Ovary (tissue), 9 donors: Measurements from ENCODE around the gene ZNF134. TPM values are rescaled to one million over a fixed set of nuclear protein-coding genes. Genes with fewer than 3 reads are reported as not detected.

Experiments
- DNase-seq, 5 donors: peaks; one replicate each; pipeline ENCODE4 v3.0.0-alpha.2; 2019 to 2020
- H3K27ac ChIP-seq, 2 donors: fragments of 200-600 bp; one replicate each; pipeline versions ENCODE4 v1.5.1 to v1.8.0; 2019 to 2022
- H3K27me3 ChIP-seq: fragments of 200-600 bp; one replicate; pipeline ENCODE4 v1.8.0; 2022
- H3K36me3 ChIP-seq: fragments of 200-600 bp; sonication (generic); one replicate; pipeline ENCODE4 v1.5.1; 2019
- H3K4me1 ChIP-seq: one replicate; pipeline ENCODE4 v1.8.1; 2013; ENCODE audit warnings: mild to moderate bottlenecking, moderate library complexity; ENCODE audit not compliant: insufficient read depth
- H3K4me3 ChIP-seq: fragments of 200-600 bp; sonication (generic); one replicate; pipeline ENCODE4 v1.5.1; 2017
- H3K9me3 ChIP-seq, 2 donors: fragments of 200-600 bp in 1 of 2; sonication (generic) in 1 of 2; one replicate each; pipeline versions ENCODE4 v1.5.1 to v1.8.1; 2013 to 2019; ENCODE audit warnings: mild to moderate bottlenecking in 1 of 2, moderate library complexity in 1 of 2
- EP300 ChIP-seq: sonication (generic); formaldehyde crosslinking; IDR thresholded peaks from one replicate; pipeline ENCODE4 v1.6.1; 2017; ENCODE audit warnings: antibody characterized with exemption
- POLR2A ChIP-seq: fragments of 450-650 bp; IDR thresholded peaks from one replicate; pipeline ENCODE4 v1.6.1; 2017; ENCODE audit warnings: antibody characterized with exemption, mild to moderate bottlenecking, moderate library complexity
- WGBS, 3 donors: extraction: QIAGEN DNeasy Blood & Tissue Kit in 1 of 3; methylation state at CpG; one replicate each; pipeline versions ENCODE4 v1.1.5 to v1.1.7; 2013 to 2017; 5-methylcytosine and 5-hydroxymethylcytosine counted together
- intact Hi-C, 4 donors: fragments of 100-400 bp; cut with DNase I; formaldehyde crosslinking; loops; one replicate each; pipeline versions ENCODE4 v1.11.0 to v1.15.1; 2022 to 2023
- polyA plus RNA-seq, 2 donors: library from polyadenylated mRNA; stranded (reverse); fragments of 200-250 nt in 1 of 2; fragments of 350-450 nt in 1 of 2; fragmentation: Illumina TruSeq in 1 of 2; extraction: RNeasy Lipid Tissue Mini Kit (QIAGEN cat#74804) in 1 of 2; gene quantifications; one replicate each; pipeline ENCODE4 v1.2.3, GENCODE V29; 2013 to 2014
- total RNA-seq, 7 donors: library from RNA; depleted of rRNA in 2 of 7; stranded (reverse); fragments of >200 nt in 2 of 7; fragmentation: NEBNext Ultra II Directional in 3 of 7; extraction: Animal tissue kit (Norgen Biotek cat#: 25700) in 3 of 7; gene quantifications; one replicate each; pipeline versions ENCODE4 v1.1.0 to v1.2.4, GENCODE V29; 2016 to 2023
- TF ChIP-seq, protein P1 (sequence below), 3 donors: fragments of 450-650 bp in 2 of 3; fragments of 200-600 bp in 1 of 3; IDR thresholded peaks; one replicate each; pipeline versions ENCODE4 v1.5.1 to v1.8.0; 2016 to 2022; ENCODE audit warnings: antibody characterized with exemption in 3 of 3, mild to moderate bottlenecking in 1 of 3
- donor health status: DM: no; HTN: no; CAD: no; lungs with moderate emphysema.
- donor health status: DM: no; HTN: no; CAD: no.
- donor health status: Bipolar disorder and iron deficiency.
- donor health status: DM: yes; HTN: yes; CAD: no.
- donor health status: DM: no; HTN: no; CAD: no.
- donor health status: DM: yes; HTN: yes; CAD: no.

Gene ZNF134
- total and polyA plus RNA-seq, 9 donors: 9.2 to 22.9 (median 16.3) TPM

DNA sequence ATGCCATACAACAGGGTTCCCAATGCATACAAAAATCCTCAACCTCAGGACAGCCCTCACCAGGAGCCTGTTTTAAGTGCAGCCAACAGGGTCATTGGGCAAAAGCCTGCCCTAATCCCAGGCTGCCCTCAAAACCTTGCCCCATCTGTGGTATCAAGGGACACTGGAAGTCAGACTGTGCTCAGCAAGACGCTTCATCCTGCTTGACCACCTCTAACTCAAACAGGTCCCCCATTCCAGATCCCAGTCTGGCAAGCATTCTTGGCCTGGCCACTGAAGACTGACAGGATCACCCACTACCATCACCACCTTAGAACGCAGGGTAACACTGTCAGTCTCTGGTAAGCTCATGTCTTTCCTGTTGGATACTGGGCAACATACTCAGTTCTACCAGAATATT is 39.6 kb downstream of the ZNF134 start:
- WGBS, 3 donors: 58 to 85% (median 78%) methylated on average over 2 of the region's 2 CpGs
- H3K36me3 ChIP-seq: no peaks in the 10 kb centered on the region
- no peaks in the 10 kb centered on the region for H3K4me1 ChIP-seq
- no peak for DNase-seq
- no peaks in the 10 kb centered on the region for H3K27me3 ChIP-seq
- H3K9me3 ChIP-seq: peaks cover 0 to 13% of the 10 kb centered on the region in 2 donors
- H3K4me3 ChIP-seq: no peak overlapping the region
- no peak overlapping the region for H3K27ac ChIP-seq
- intact Hi-C loops: no loop called here
- TF ChIP-seq POLR2A (no peak), EP300 (no peak)
- TF ChIP-seq, protein P1, sequence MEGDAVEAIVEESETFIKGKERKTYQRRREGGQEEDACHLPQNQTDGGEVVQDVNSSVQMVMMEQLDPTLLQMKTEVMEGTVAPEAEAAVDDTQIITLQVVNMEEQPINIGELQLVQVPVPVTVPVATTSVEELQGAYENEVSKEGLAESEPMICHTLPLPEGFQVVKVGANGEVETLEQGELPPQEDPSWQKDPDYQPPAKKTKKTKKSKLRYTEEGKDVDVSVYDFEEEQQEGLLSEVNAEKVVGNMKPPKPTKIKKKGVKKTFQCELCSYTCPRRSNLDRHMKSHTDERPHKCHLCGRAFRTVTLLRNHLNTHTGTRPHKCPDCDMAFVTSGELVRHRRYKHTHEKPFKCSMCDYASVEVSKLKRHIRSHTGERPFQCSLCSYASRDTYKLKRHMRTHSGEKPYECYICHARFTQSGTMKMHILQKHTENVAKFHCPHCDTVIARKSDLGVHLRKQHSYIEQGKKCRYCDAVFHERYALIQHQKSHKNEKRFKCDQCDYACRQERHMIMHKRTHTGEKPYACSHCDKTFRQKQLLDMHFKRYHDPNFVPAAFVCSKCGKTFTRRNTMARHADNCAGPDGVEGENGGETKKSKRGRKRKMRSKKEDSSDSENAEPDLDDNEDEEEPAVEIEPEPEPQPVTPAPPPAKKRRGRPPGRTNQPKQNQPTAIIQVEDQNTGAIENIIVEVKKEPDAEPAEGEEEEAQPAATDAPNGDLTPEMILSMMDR (IDR thresholded peaks at IDR 0.05): no peak

DNA sequence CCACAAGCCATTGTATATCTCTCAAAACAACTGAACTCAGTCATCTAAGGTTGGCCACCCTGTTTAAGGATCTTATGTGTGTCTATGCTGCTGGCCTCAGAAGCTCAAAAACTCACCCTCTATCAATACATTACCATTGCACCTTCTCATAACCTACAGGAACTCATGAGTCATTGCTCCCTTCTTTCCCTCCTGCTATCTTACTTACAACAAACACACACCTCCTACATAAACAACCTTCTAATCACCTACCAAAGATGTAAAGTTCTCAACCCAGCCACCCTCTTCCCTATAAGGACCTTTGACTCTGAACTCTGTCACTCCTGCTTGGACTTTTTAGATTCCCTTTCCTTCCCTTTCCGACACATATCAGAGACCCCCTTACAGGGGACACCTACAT is 41.4 kb downstream of the ZNF134 start:
- no peaks in the 10 kb centered on the region for H3K27me3 ChIP-seq

DNA sequence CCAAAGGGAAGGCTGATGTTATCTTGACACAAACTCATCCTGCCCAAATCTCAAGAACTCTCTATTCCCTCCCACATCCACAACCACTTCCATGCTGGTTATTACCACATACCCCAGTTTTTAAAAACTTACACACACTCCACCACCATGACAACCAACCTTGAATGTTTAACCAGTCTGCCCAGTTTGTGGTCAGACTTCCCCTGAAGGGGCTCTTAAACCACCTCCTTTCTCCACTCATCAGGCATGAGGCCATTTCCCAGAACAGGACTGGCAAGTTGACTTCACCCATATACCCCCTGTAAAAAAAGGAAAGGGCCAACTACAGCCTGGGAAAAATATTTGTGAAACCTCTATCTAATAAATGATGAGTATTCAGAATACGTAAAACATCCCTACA is 42.3 kb downstream of the ZNF134 start:
- H3K36me3 ChIP-seq: no peaks in the 10 kb centered on the region
- no peak overlapping the region for H3K27ac ChIP-seq
- 49 to 71% (median 55%) methylated on average over 1 of the region's 1 CpG for WGBS, 3 donors
- H3K4me1 ChIP-seq: no peaks in the 10 kb centered on the region
- peaks cover 0 to 13% of the 10 kb centered on the region in 2 donors for H3K9me3 ChIP-seq
- no peaks in the 10 kb centered on the region for H3K27me3 ChIP-seq
- DNase-seq: no peak
- no peak for TF ChIP-seq POLR2A
- TF ChIP-seq, protein P1 (IDR thresholded peaks at IDR 0.05): no peak
- no peak for TF ChIP-seq EP300
- intact Hi-C loops: no loop called here
- H3K4me3 ChIP-seq: no peak overlapping the region

More for the DNA sequence above, 41.4 kb downstream of the ZNF134 start:
- no peak for DNase-seq
- intact Hi-C loops: no loop called here
- WGBS, 3 donors: 89 to 97% (median 90%) methylated on average over 1 of the region's 1 CpG
- TF ChIP-seq EP300: no peak
- TF ChIP-seq POLR2A: no peak
- TF ChIP-seq, protein P1 (IDR thresholded peaks at IDR 0.05): no peak
- Histone ChIP-seq H3K9me3 (peaks cover 0 to 13% of the 10 kb centered on the region in 2 donors), H3K4me3 (no peak overlapping the region), H3K4me1 (no peaks in the 10 kb centered on the region), H3K36me3 (no peaks in the 10 kb centered on the region), H3K27ac (no peak overlapping the region)

DNA sequence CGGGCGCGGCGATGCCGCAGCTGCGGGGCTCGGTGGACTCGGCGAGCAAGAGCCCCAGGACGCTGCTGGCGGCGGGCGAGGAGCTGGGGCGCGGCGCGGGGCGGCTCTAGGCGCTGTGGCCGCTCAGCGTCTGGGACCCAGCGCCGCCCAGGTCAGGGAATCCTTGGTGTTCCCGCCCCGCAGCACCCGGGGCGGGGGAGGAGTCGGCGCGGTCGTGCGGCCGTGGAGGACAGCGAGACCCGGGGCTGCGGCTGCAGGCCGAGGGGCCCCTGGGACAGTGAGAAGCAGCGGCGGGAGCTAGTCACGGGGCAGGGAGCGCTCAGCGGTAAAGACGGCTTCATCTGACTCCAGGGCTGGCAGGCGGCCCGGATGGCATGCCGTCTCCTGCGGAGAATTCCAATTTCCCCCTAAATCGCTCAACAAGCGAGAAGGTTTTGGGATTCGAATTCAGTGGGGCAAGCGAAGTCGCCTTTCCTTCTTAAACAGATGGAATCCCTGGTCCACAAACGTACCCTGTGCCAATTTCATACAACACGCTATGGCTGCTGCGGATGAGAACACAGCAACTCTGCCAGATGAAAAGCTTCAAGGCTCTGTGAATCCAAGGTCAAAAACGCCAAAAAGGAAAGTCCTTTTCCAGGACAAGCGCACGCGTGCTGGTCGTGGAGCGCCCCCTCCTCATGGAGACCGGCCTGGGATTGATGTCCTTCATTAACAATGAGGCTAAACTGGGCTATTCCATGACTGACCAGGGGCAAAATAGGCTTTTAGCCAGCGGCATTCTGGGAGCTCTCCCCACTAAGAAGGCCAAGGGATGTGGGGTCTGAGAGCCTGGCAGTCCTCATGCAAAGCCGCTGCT is 50.5 kb downstream of the ZNF134 start:
- Histone ChIP-seq H3K4me1 (no peaks in the 10 kb centered on the region), H3K27ac (peak overlapping the region in 1 of 2 donors; percentile 52), H3K36me3 (no peaks in the 10 kb centered on the region), H3K27me3 (no peaks in the 10 kb centered on the region), H3K9me3 (no peaks in the 10 kb centered on the region), H3K4me3 (peak overlapping the region; percentile 52)
- peak; percentile 39 to 74 (median 64) for DNase-seq
- no peak for TF ChIP-seq POLR2A
- TF ChIP-seq EP300: no peak
- TF ChIP-seq, protein P1 (IDR thresholded peaks at IDR 0.05): no peak
- intact Hi-C loops: no loop called here
- 1 to 2% (median 1%) methylated on average over 60 to 64 of the region's 64 CpGs for WGBS, 3 donors
